ENCODE measurements around the gene GPHA2. TPM values are rescaled to one million over a fixed set of nuclear protein-coding genes. Genes with fewer than 3 reads are reported as not detected.

Gene GPHA2
- polyA plus RNA-seq, 2 of the 4 experiments (the other 2 are of a cell fraction): not detected

DNA sequence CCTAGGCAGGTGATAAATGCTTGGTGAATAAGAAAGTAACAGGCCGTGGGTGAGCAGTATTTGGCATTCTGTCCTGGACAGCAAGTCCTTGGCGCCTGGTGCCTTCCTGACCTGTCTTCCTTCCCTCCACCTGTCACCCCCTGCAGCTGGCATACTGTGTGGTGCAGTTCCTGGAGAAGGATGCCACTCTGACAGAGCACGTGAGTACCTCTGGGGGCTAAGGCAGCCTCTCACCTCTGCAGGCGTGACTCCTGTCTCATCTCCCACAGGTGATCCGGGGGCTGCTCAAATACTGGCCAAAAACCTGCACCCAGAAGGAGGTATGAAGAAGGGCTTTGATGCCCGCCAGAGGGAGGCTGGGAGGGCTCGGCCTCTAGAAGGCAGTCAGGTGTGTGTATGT lies 4.4 kb downstream of the GPHA2 start:
- H3K27ac ChIP-seq: no peak overlapping the region
- no peak for FAIRE-seq
- CTCF ChIA-PET: interaction anchor here (0.9 kb wide), 1 partner anchor 34 kb away, joined by 3 read pairs; no protein-coding TSS in a partner anchor
- no peak overlapping the region for H3K4me3 ChIP-seq
- WGBS (ENCODE audit: missing lambda C conversion rate): 89% methylated on average over 6 of the region's 7 CpGs
- POLR2A ChIA-PET: no interaction called here
- H3K4me1 ChIP-seq: no peaks in the 10 kb centered on the region
- DNase-seq (ENCODE audit: low read depth in 1 of 2, low spot score in 1 of 2): no peak
- TF ChIP-seq KDM5A (IDR thresholded peaks at IDR 0.05) (no peak), CHD4 (IDR thresholded peaks at IDR 0.05; ENCODE audit: borderline replicate concordance) (no peak), MAFK (IDR thresholded peaks at IDR 0.05; ENCODE audit: partially characterized antibody) (no peak), TP53 (CRISPR knock-in tag; IDR thresholded peaks at IDR 0.05) (no peak), ZC3H11A (IDR thresholded peaks at IDR 0.05) (no peak), HOXB13 (CRISPR knock-in tag; IDR thresholded peaks at IDR 0.05; ENCODE audit: low read depth) (no peak), RAD21 (conservative IDR thresholded peaks at IDR 0.05 in 1 of 2, IDR thresholded peaks at IDR 0.05 in 1 of 2) (no peak), NPAS2 (CRISPR knock-in tag; IDR thresholded peaks at IDR 0.05; ENCODE audit: borderline replicate concordance) (no peak), EP300 (IDR thresholded peaks at IDR 0.05) (no peak)
- H3K4me2 ChIP-seq: no peak overlapping the region
- ATAC-seq: no peak
- H3K9me3 ChIP-seq: no peaks in the 10 kb centered on the region

DNA sequence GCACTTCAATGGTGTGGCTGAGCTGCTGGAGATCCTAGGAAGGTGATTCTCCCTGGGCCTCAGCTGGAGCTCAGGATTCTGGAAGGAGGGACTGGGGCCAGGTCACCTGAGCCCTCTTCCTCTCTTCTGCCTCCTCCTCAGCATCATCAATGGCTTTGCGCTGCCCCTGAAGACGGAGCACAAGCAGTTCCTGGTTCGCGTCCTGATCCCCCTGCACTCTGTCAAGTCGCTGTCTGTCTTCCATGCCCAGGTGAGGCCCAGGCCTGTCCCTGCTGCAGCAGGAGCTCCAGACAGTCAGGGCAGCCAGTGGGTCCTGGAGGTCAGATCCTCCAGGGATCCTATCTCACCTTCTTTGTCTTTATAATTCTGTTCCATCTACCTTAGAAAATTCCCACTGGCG lies 5.4 kb downstream of the GPHA2 start:
- ATAC-seq (no peak), FAIRE-seq (no peak), DNase-seq (ENCODE audit: low read depth in 1 of 2, low spot score in 1 of 2) (no peak)
- 97% methylated on average over 6 of the region's 6 CpGs for WGBS (ENCODE audit: missing lambda C conversion rate)
- TF ChIP-seq CEBPB (IDR thresholded peaks at IDR 0.05) (no peak), CBX2 (IDR thresholded peaks at IDR 0.05; ENCODE audit: borderline replicate concordance, low read depth) (no peak), HOXB5 (CRISPR knock-in tag; IDR thresholded peaks at IDR 0.05) (no peak), FOSB (CRISPR knock-in tag; IDR thresholded peaks at IDR 0.05) (no peak), EHMT2 (IDR thresholded peaks at IDR 0.05; ENCODE audit: low read depth) (no peak)
- Histone ChIP-seq H3K9me3 (no peaks in the 10 kb centered on the region), H3K4me2 (no peak overlapping the region), H3K27ac (no peak overlapping the region), H3K4me1 (peaks cover 6% of the 10 kb centered on the region), H3K4me3 (no peak overlapping the region)
- ChIA-PET POLR2A (interaction anchor here (0.6 kb wide), 1 partner anchor 648 kb away, joined by 3 read pairs; no protein-coding TSS in a partner anchor), CTCF (interaction anchor here (0.7 to 2.1 kb wide), 3 partner anchors 42 to 182 kb away, joined by 3 to 5 read pairs (median 3); no protein-coding TSS in a partner anchor)

DNA sequence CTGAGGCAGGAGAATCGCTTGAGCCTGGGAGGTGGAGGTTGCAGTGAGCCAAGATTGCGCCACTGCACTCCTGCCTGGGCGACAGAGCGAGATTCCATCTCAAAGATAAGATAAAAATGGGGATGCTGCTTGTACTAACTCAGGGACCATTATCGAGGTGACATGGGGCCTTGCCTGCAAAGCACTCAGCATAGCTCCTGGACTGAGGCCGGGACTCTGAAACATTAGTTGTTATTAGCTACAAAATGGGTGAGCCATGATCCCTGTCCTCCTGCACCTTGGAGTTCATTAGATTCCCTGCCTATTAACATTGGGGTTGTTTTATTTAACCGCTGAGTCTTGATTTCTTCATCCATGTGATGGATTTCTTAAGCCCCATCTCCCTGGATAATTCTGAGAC lies 6.1 kb downstream of the GPHA2 start:
- H3K4me3 ChIP-seq: no peak overlapping the region
- ChIA-PET CTCF (interaction anchor here (0.7 to 2.1 kb wide), 5 partner anchors 34 to 182 kb away, joined by 3 to 5 read pairs (median 4); partner anchors contain the start of gene BATF2), POLR2A (no interaction called here)
- WGBS (ENCODE audit: missing lambda C conversion rate): 93% methylated on average over 7 of the region's 7 CpGs
- no peaks in the 10 kb centered on the region for H3K9me3 ChIP-seq
- H3K4me2 ChIP-seq: no peak overlapping the region
- ATAC-seq (no peak), DNase-seq (ENCODE audit: low read depth in 1 of 2, low spot score in 1 of 2) (no peak), FAIRE-seq (no peak)
- no peak overlapping the region for H3K27ac ChIP-seq
- peaks cover 8% of the 10 kb centered on the region for H3K4me1 ChIP-seq
- TF ChIP-seq ZNF302 (CRISPR knock-in tag; IDR thresholded peaks at IDR 0.05) (no peak), EP300 (IDR thresholded peaks at IDR 0.05) (no peak), HOXB5 (CRISPR knock-in tag; IDR thresholded peaks at IDR 0.05) (no peak), CHD4 (IDR thresholded peaks at IDR 0.05; ENCODE audit: borderline replicate concordance) (no peak), RCOR1 (IDR thresholded peaks at IDR 0.05; ENCODE audit: low read depth, low read length) (no peak), PHF8 (IDR thresholded peaks at IDR 0.05; ENCODE audit: borderline replicate concordance, low read depth) (no peak), GATA3 (IDR thresholded peaks at IDR 0.05; ENCODE audit: borderline replicate concordance) (no peak), CHD2 (IDR thresholded peaks at IDR 0.05; ENCODE audit: low read length, partially characterized antibody) (no peak), FOXS1 (CRISPR knock-in tag; IDR thresholded peaks at IDR 0.05) (no peak)
- TF ChIP-seq, protein P1, sequence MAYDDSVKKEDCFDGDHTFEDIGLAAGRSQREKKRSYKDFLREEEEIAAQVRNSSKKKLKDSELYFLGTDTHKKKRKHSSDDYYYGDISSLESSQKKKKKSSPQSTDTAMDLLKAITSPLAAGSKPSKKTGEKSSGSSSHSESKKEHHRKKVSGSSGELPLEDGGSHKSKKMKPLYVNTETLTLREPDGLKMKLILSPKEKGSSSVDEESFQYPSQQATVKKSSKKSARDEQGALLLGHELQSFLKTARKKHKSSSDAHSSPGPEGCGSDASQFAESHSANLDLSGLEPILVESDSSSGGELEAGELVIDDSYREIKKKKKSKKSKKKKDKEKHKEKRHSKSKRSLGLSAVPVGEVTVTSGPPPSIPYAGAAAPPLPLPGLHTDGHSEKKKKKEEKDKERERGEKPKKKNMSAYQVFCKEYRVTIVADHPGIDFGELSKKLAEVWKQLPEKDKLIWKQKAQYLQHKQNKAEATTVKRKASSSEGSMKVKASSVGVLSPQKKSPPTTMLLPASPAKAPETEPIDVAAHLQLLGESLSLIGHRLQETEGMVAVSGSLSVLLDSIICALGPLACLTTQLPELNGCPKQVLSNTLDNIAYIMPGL (CRISPR knock-in tag; IDR thresholded peaks at IDR 0.05; ENCODE audit: borderline replicate concordance): no peak
- TF ChIP-seq, protein P2, sequence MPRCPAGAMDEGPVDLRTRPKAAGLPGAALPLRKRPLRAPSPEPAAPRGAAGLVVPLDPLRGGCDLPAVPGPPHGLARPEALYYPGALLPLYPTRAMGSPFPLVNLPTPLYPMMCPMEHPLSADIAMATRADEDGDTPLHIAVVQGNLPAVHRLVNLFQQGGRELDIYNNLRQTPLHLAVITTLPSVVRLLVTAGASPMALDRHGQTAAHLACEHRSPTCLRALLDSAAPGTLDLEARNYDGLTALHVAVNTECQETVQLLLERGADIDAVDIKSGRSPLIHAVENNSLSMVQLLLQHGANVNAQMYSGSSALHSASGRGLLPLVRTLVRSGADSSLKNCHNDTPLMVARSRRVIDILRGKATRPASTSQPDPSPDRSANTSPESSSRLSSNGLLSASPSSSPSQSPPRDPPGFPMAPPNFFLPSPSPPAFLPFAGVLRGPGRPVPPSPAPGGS (IDR thresholded peaks at IDR 0.05): no peak
